Common myeloid progenitor, CD34-positive (primary cell): ENCODE data around the gene ALG12.

Experiments
- CTCF ChIA-PET: fragments of 350-600 bp; sonication (Branson Sonifier 250); formaldehyde crosslinking; loops from one replicate; lab custom pipeline; 2021; ENCODE audit warnings: antibody characterized with exemption; lab: Charles Lee
- POLR2A ChIA-PET: fragments of 350-600 bp; sonication (Branson Sonifier 250); formaldehyde crosslinking; loops from one replicate; lab custom pipeline; 2021; ENCODE audit warnings: antibody characterized with exemption; lab: Charles Lee
- DNase-seq, 3 donors: peaks; one replicate each; pipeline versions ENCODE4 v3.0.0 to v3.0.0-alpha.2; 2013
- H3K27ac ChIP-seq, 2 experiments: 1 replicate in 1 of 2; 2 replicates in 1 of 2; pipeline ENCODE4 v1.7.0; 2013; ENCODE audit warnings: inconsistent platforms in 2 of 2, low read length in 2 of 2, mild to moderate bottlenecking in 2 of 2, low read depth in 1 of 2, moderate library complexity in 1 of 2; ENCODE audit not compliant: severe bottlenecking in 2 of 2, insufficient read depth in 1 of 2, poor library complexity in 1 of 2
- H3K27me3 ChIP-seq, 5 experiments: replicated peaks in 2 of 5; 1 replicate in 3 of 5; 2 replicates in 2 of 5; pipeline versions ENCODE4 v1.6.1 to v1.7.0; 2013; ENCODE audit warnings: low read length in 4 of 5, mild to moderate bottlenecking in 2 of 5, moderate library complexity in 2 of 5, inconsistent platforms in 1 of 5; ENCODE audit not compliant: insufficient read depth in 5 of 5, control insufficient read depth in 4 of 5
- H3K36me3 ChIP-seq, 4 experiments: 1 replicate in 2 of 4; 2 replicates in 2 of 4; pipeline versions ENCODE4 v1.6.1 to v1.7.0; 2013; ENCODE audit warnings: low read length in 3 of 4, control low read depth in 1 of 4, mild to moderate bottlenecking in 1 of 4; ENCODE audit not compliant: control insufficient read depth in 4 of 4, insufficient read depth in 4 of 4
- H3K4me1 ChIP-seq, 4 experiments: 1 replicate in 3 of 4; 2 replicates in 1 of 4; pipeline versions ENCODE4 v1.6.1 to v1.7.1; 2013; ENCODE audit warnings: low read length in 3 of 4, mild to moderate bottlenecking in 3 of 4, control low read depth in 1 of 4, inconsistent platforms in 1 of 4, moderate library complexity in 1 of 4; ENCODE audit not compliant: control insufficient read depth in 4 of 4, insufficient read depth in 4 of 4; ENCODE audit errors: control extremely low read depth in 1 of 4
- H3K4me3 ChIP-seq, 7 experiments: 1 replicate in 4 of 7; 2 replicates in 3 of 7; pipeline versions ENCODE4 v1.5.1 to v1.7.0; 2013; ENCODE audit warnings: mild to moderate bottlenecking in 7 of 7, low read length in 6 of 7, moderate library complexity in 6 of 7, inconsistent platforms in 2 of 7, low read depth in 2 of 7, control low read depth in 1 of 7; ENCODE audit not compliant: insufficient read depth in 4 of 7, control insufficient read depth in 1 of 7; ENCODE audit errors: extremely low read depth in 1 of 7
- H3K9me3 ChIP-seq, 5 experiments: 1 replicate in 4 of 5; 2 replicates in 1 of 5; pipeline versions ENCODE4 v1.6.1 to v1.7.1; 2013; ENCODE audit warnings: low read length in 4 of 5, mild to moderate bottlenecking in 2 of 5, inconsistent platforms in 1 of 5, low read depth in 1 of 5, moderate library complexity in 1 of 5; ENCODE audit not compliant: control insufficient read depth in 4 of 5, insufficient read depth in 2 of 5; ENCODE audit errors: control extremely low read depth in 1 of 5
- WGBS: methylation state at CpG from one replicate; pipeline ENCODE4 v1.1.5; 2013; ENCODE audit not compliant: insufficient coverage; 5-methylcytosine and 5-hydroxymethylcytosine counted together

The ALG12 gene

GRCh38 chr22:49861642-49862495 is 56.4 kb downstream of the ALG12 start:
- Histone ChIP-seq H3K27ac (peak overlapping the region in 1 of 2 experiments; percentile 49), H3K4me1 (peaks cover 0 to 38% (median 17%) of the 10 kb centered on the region in 4 experiments), H3K36me3 (peaks cover 0 to 23% (median 12%) of the 10 kb centered on the region in 4 experiments), H3K27me3 (no peaks in the 10 kb centered on the region), H3K9me3 (peaks cover 0 to 15% (median 9%) of the 10 kb centered on the region in 5 experiments), H3K4me3 (peak overlapping the region in 1 of 7 experiments; percentile 15)
- peak; percentile 65 to 78 (median 70) for DNase-seq
- POLR2A ChIA-PET = interaction anchor here (0.5 to 0.7 kb wide), 2 partner anchors 9 to 31 kb away, joined by 3 to 5 read pairs; no protein-coding TSS in a partner anchor
- 82% methylated on average over 24 of the region's 29 CpGs for whole genome bisulfite sequencing
- CTCF ChIA-PET = interaction anchor here (1.3 kb wide), 1 partner anchor 39 kb away, joined by 5 read pairs; no protein-coding TSS in a partner anchor

- ChIA-PET POLR2A (no interaction called here), CTCF (interaction anchor here (1.2 to 1.3 kb wide), 2 partner anchors 16 to 44 kb away, joined by 3 read pairs; no protein-coding TSS in a partner anchor)
- no peaks in the 10 kb centered on the region for H3K9me3 ChIP-seq
- H3K36me3 ChIP-seq = peaks cover 0 to 21% (median 8%) of the 10 kb centered on the region in 4 experiments
- WGBS = 96% methylated on average over 10 of the region's 14 CpGs
- peaks cover 5 to 61% (median 39%) of the 10 kb centered on the region in 4 experiments for H3K4me1 ChIP-seq
- no peak for DNase-seq
- no peaks in the 10 kb centered on the region for H3K27me3 ChIP-seq
- H3K27ac ChIP-seq = no peak overlapping the region
- no peak overlapping the region for H3K4me3 ChIP-seq
Measured at GRCh38 chr22:49858827-49859226, 59.4 kb downstream of the ALG12 start.

DNA sequence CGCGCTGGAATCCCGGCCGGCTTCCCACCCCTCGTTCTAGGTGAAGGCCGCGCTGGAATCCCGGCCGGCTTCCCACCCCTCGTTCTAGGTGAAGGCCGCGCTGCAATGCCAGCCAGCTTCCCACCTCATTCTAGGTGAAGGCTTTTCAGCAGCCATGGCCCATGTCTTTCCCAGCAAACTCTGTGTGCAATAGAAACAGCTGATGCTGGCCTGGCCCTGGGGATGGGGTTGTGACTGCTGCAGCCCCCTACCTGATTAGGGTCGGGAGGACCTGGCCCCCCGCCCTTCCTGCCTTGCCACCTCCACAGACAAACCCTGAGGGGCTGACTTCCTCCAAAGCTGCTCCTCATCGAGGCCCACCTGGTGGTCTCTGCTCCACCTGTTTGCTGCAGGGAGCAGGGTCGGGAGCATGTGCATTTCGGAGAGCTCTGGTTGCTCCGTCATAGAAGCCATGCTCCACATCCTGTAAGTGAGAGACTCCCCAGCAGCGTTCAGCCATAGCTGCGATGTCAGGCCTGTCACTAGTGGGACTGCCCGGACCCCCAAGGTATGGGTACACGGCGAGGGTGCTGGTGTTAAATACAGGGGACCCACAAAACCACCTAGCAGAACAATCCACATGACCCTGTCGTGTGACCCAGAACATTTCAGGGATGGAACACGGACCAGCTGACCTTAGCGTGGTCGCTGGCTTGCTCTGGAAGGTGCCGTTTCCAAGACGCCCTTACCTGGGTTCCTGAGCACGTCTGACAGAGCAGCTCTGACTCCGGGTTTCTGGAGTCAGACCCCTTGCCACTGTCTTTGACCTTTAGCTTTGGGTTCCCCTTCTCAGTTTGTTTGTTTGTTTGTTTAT is 61.2 kb downstream of the ALG12 start:
- Histone ChIP-seq H3K36me3 (peaks cover 0 to 21% (median 8%) of the 10 kb centered on the region in 4 experiments), H3K4me1 (peaks cover 5 to 62% (median 44%) of the 10 kb centered on the region in 4 experiments), H3K27me3 (no peaks in the 10 kb centered on the region), H3K9me3 (no peaks in the 10 kb centered on the region), H3K27ac (no peak overlapping the region), H3K4me3 (no peak overlapping the region)
- WGBS = 94% methylated on average over 25 of the region's 31 CpGs
- no peak for DNase-seq
- ChIA-PET CTCF (no interaction called here), POLR2A (no interaction called here)

DNA sequence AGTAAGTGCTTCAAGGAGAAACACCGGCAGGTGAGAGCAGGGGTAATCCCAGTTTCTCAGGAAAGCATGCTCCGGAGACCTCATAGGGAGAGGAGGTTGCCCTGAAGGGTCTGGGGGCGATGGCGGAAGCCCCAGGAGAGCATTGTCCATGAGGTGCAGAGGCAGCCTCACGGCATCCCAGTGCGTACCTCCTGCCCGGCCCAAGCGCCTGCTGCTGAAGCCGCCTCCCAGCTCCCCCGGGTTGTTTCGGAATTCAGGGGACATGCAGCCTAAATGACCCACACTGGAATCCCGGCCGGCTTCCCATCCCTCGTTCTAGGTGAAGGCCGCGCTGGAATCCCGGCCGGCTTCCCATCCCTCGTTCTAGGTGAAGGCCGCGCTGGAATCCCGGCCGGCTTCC is 61.9 kb downstream of the ALG12 start:
- ChIA-PET CTCF (no interaction called here), POLR2A (no interaction called here)
- Histone ChIP-seq H3K4me3 (no peak overlapping the region), H3K9me3 (no peaks in the 10 kb centered on the region), H3K27me3 (no peaks in the 10 kb centered on the region), H3K27ac (no peak overlapping the region), H3K4me1 (peaks cover 5 to 61% (median 44%) of the 10 kb centered on the region in 4 experiments), H3K36me3 (peaks cover 0 to 21% (median 8%) of the 10 kb centered on the region in 4 experiments)
- DNase-seq = no peak
- 91% methylated on average over 19 of the region's 23 CpGs for WGBS

GRCh38 chr22:49855251-49855911 is 62.9 kb downstream of the ALG12 start:
- H3K4me3 ChIP-seq = peak overlapping the region in 5 of 7 experiments; percentile 77 to 99 (median 92)
- peak overlapping the region; percentile 72 to 86 for H3K27ac ChIP-seq
- ChIA-PET POLR2A (interaction anchor here (0.8 to 2.4 kb wide), 4 partner anchors 26 to 66 kb away, joined by 3 to 17 read pairs (median 3); partner anchors contain the start of genes ALG12 and CRELD2), CTCF (no interaction called here)
- WGBS = 53% methylated on average over 5 of the region's 9 CpGs
- H3K9me3 ChIP-seq = no peaks in the 10 kb centered on the region
- H3K27me3 ChIP-seq = no peaks in the 10 kb centered on the region
- H3K36me3 ChIP-seq = peaks cover 0 to 21% (median 8%) of the 10 kb centered on the region in 4 experiments
- DNase-seq = no peak
- H3K4me1 ChIP-seq = peaks cover 5 to 63% (median 49%) of the 10 kb centered on the region in 4 experiments

- peaks cover 5 to 66% (median 60%) of the 10 kb centered on the region in 4 experiments for H3K4me1 ChIP-seq
- ChIA-PET CTCF (no interaction called here), POLR2A (interaction anchor here (0.5 to 2.4 kb wide), 6 partner anchors 14 to 65 kb away, joined by 3 to 17 read pairs (median 3); partner anchors contain the start of genes ALG12 and CRELD2)
- H3K27me3 ChIP-seq = no peaks in the 10 kb centered on the region
- H3K27ac ChIP-seq = peak overlapping the region; percentile 72 to 86
- DNase-seq = peak in 2 of 3 donors; percentile 55 to 61
- WGBS = under 1% methylated on average over 78 of the region's 101 CpGs
- H3K36me3 ChIP-seq = peaks cover 0 to 19% (median 8%) of the 10 kb centered on the region in 4 experiments
- no peaks in the 10 kb centered on the region for H3K9me3 ChIP-seq
- H3K4me3 ChIP-seq = peak overlapping the region; percentile 46 to 99 (median 89)
Measured at GRCh38 chr22:49853981-49854831, 64.0 kb downstream of the ALG12 start.
